ENCODE data around the gene SAMD4A.

Gene SAMD4A

GRCh38 chr14:54660604-54661111 is 93.7 kb downstream of the SAMD4A start:
- DNase-seq (ENCODE audit: low spot score) = no peak

- DNase-seq (ENCODE audit: low spot score) = peak; percentile 34
Observed at GRCh38 chr14:54662491-54663133, 95.7 kb downstream of the SAMD4A start.

GRCh38 chr14:54664961-54665360 is 98.0 kb downstream of the SAMD4A start:
- DNase-seq (ENCODE audit: low spot score) = no peak

- no peak for DNase-seq (ENCODE audit: low spot score)
Observed at GRCh38 chr14:54665946-54666345, 99.0 kb downstream of the SAMD4A start.

- DNase-seq (ENCODE audit: low spot score) = no peak
Observed at GRCh38 chr14:54667026-54667744, 100.3 kb downstream of the SAMD4A start.

- DNase-seq (ENCODE audit: low spot score) = no peak
Observed at GRCh38 chr14:54667764-54668163, 100.8 kb downstream of the SAMD4A start.

GRCh38 chr14:54669721-54670561 is 103.0 kb downstream of the SAMD4A start:
- DNase-seq (ENCODE audit: low spot score) = no peak

DNA sequence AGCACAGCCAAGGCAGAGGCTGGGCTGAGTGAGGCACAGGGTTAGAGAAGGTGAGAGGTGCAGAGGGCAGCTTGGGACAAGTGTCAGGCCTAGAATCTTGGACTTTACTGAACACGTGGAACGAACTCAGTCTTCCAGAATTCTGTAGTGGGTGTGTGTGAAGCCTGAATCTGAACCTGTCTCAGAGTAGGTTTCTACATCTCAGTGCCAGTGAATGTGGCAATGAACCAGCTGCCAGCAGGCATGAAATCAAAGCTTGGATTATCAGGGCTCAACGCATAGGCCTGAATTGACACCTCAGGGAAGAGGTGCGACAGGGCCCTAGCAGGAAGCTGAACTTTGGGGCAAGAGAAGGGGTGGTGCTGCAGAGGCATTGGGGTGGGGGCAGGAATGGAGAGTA is 104.6 kb downstream of the SAMD4A start:
- DNase-seq (ENCODE audit: low spot score) = no peak

DNA sequence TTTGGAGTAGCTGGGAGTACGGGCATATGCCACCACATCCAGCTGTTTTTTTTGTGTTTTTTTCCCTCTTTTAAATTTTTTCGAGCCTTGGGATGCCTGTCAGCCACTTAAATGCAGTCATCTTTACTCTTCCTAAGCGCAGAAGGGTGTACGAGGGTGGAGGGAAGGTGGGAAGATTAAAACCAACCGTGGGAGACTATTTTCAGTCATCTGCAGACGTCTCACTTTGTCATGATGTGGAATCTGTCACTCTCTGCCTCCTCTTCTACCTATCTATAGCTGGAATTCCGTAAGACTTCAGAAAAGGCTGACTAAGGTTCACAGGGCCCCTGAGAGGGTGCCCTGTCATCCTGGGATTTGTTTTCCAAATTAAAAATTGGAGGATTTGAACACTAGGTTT is 105.3 kb downstream of the SAMD4A start:
- DNase-seq (ENCODE audit: low spot score) = no peak

DNA sequence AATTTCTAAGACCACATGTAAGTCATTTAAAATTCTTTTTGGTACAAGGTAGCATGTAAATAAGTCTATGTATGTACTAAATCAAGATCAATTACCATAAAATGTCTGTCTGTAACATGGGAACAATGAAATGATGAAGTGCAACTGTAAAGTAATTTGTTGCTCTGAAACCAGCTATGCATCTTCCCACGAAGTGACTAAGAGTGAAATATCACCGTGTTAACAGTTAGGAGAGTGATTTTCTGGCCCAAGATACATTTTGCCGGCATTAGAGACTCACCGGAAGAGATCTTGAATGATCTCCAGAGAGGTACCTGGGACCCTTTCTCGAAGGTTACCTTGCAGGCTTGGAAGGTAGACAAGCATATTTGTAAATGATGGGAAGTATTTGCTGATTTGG is 105.8 kb downstream of the SAMD4A start:
- DNase-seq (ENCODE audit: low spot score) = no peak

DNA sequence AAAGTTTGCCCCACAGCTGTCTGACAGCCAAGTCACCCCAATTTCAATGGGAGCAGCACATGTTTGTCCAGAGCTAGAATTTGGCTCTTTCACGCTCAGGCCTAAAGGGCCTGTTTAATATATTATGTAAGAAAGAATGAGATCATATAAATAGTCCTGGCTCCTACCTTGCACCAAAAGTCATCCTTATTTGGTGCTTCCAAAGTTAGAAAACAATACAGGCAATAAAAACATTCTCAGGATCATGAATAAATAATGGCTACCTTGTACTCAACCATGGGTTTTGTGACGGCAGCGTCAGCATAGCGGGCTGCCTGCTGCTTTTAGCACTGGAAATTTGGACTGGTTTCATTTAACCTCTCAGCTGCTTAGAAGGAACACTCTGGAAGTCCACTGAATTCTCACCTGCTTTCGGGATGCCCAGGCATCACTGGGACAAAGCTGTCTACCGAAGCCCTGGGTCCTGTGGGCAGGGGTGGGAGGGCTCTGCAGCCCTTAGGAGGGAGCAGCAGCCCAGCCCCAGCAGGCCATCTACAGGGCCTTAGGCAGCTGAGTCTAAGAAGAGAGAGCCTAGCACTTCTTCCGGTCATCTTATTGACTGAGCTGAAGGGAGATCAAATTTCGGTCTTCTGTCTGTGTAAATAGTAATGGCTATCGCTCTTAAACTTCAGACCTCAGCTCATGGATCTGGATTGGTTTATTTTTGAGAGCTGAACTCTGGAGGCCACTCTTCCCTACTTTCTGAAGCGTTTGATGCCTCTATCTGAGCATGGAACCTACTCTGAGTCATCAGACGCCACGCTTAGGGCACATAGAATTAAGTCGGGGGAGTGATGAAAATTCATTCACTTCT is 106.5 kb downstream of the SAMD4A start:
- DNase-seq (ENCODE audit: low spot score) = no peak

- DNase-seq (ENCODE audit: low spot score) = no peak
Observed at GRCh38 chr14:54674046-54674741, 107.3 kb downstream of the SAMD4A start.

GRCh38 chr14:54675236-54676128 is 108.6 kb downstream of the SAMD4A start:
- no peak for DNase-seq (ENCODE audit: low spot score)

- peak; percentile 94 for DNase-seq (ENCODE audit: low spot score)
Observed at GRCh38 chr14:54676812-54677708, 110.1 kb downstream of the SAMD4A start.

GRCh38 chr14:54680651-54681050 is 113.7 kb downstream of the SAMD4A start:
- DNase-seq (ENCODE audit: low spot score) = no peak

DNA sequence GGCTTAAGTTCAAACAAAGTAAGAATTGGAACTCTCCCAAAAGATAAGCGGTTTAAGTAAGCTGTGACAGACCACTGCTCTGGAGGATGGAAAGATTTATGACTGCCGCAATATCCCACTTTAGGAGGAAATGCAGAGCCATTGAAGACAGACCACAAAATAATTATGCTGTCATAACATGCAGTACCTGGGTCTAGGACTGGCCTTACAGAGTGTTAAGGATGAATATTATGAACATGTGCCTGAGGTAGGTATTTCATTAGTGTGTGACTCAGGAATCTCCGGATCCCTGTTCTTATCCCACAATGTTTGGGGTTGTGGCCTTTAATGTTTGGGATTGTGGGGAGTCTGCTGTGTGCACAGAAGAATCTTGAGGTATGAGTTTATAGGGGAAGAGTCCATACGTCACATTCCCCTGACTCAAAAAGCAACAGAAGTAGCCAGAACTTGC is 114.9 kb downstream of the SAMD4A start:
- no peak for DNase-seq (ENCODE audit: low spot score)

GRCh38 chr14:54682578-54682977 is 115.7 kb downstream of the SAMD4A start:
- DNase-seq (ENCODE audit: low spot score) = no peak

- DNase-seq (ENCODE audit: low spot score) = no peak
Observed at GRCh38 chr14:54683882-54684794, 117.2 kb downstream of the SAMD4A start.
